GM23248 (cell line): ENCODE measurements around the gene BRD3.

ENCODE experiments used
- EZH2 ChIP-seq: fragments of 200-600 bp; sonication (generic); IDR thresholded peaks from 2 replicates; pipeline ENCODE4 v1.6.1; 2018; ENCODE audit warnings: antibody characterized with exemption, mild to moderate bottlenecking; ENCODE audit not compliant: insufficient read depth, poor library complexity, severe bottlenecking
- EZH2phosphoT487 ChIP-seq: fragments of 200-600 bp; sonication (generic); IDR thresholded peaks from 2 replicates; pipeline ENCODE4 v1.6.1; 2018; ENCODE audit warnings: antibody characterized with exemption, moderate library complexity, mild to moderate bottlenecking, low read depth; ENCODE audit not compliant: insufficient read depth

DNA sequence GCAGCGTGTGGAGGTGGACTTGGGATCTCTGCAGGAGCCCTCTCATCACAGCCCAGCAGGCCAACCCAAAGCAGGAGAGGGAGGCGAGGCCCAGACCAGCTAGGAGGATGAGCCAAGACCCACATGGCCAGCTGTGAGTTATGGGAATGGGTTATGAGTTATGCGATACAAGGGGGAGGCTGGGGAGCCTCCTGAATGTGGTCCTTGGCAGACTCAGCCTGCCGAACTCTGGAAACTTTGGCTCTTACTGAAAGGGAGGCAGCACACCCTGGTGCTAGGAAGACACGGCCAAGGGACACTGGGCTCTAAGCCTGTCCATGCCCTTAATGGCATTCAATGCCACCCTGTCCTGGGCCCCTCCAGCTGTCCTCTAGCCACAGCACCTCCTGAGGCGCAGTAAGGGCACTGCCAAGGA, 68.0 kb downstream of the BRD3 start:
- no peak for TF ChIP-seq EZH2phosphoT487
- TF ChIP-seq EZH2, result no peak
